ENCODE results near the gene TBC1D2B. TPM values are rescaled to one million over a fixed set of nuclear protein-coding genes. Genes with fewer than 3 reads are reported as not detected.

The TBC1D2B gene
- total RNA-seq, 1 donor from 2014 or later, result 11.7 TPM

GRCh38 chr15:78035861-78036476 lies 41.5 kb downstream of the TBC1D2B start:
- Histone ChIP-seq H3K36me3 (no peaks in the 10 kb centered on the region), H3K27ac (replicated peaks) (peak overlapping the region; percentile 54), H3K9me3 (replicated peaks) (no peaks in the 10 kb centered on the region), H3K4me3 (no peak overlapping the region), H3K27me3 (ENCODE audit: low read depth) (no peaks in the 10 kb centered on the region), H3K4me1 (peaks cover 60% of the 10 kb centered on the region)
- no peak for DNase-seq
- no peak for TF ChIP-seq CTCF (IDR thresholded peaks at IDR 0.05; ENCODE audit: borderline replicate concordance)
- intact Hi-C loops (cut with micrococcal nuclease), result no loop called here

- no peaks in the 10 kb centered on the region for H3K9me3 ChIP-seq (replicated peaks)
- no peak for TF ChIP-seq CTCF (IDR thresholded peaks at IDR 0.05; ENCODE audit: borderline replicate concordance)
- H3K4me1 ChIP-seq, result peaks cover 60% of the 10 kb centered on the region
- no peak overlapping the region for H3K4me3 ChIP-seq
- H3K27ac ChIP-seq (replicated peaks), result peak overlapping the region; percentile 54
- intact Hi-C loops (cut with micrococcal nuclease), result no loop called here
- H3K36me3 ChIP-seq, result no peaks in the 10 kb centered on the region
- no peak for DNase-seq
- H3K27me3 ChIP-seq (ENCODE audit: low read depth), result no peaks in the 10 kb centered on the region
These were observed 42.2 kb downstream of the TBC1D2B start for GRCh38 chr15:78035321-78035751.

- Histone ChIP-seq H3K27me3 (ENCODE audit: low read depth) (no peaks in the 10 kb centered on the region), H3K9me3 (replicated peaks) (no peaks in the 10 kb centered on the region), H3K4me3 (no peak overlapping the region), H3K4me1 (peaks cover 60% of the 10 kb centered on the region), H3K27ac (replicated peaks) (peak overlapping the region; percentile 54), H3K36me3 (peaks cover 3% of the 10 kb centered on the region)
- no peak for TF ChIP-seq CTCF (IDR thresholded peaks at IDR 0.05; ENCODE audit: borderline replicate concordance)
- intact Hi-C loops (cut with micrococcal nuclease), result no loop called here
- DNase-seq, result no peak
These were observed 42.9 kb downstream of the TBC1D2B start for GRCh38 chr15:78034495-78035191.

- TF ChIP-seq CTCF (IDR thresholded peaks at IDR 0.05; ENCODE audit: borderline replicate concordance), result no peak
- Histone ChIP-seq H3K4me1 (peaks cover 55% of the 10 kb centered on the region), H3K27ac (replicated peaks) (no peak overlapping the region), H3K9me3 (replicated peaks) (no peaks in the 10 kb centered on the region), H3K4me3 (no peak overlapping the region), H3K36me3 (peaks cover 10% of the 10 kb centered on the region), H3K27me3 (ENCODE audit: low read depth) (no peaks in the 10 kb centered on the region)
- intact Hi-C loops (cut with micrococcal nuclease), result no loop called here
- no peak for DNase-seq
These were observed 43.6 kb downstream of the TBC1D2B start for GRCh38 chr15:78033864-78034263.

- no peaks in the 10 kb centered on the region for H3K9me3 ChIP-seq (replicated peaks)
- H3K4me3 ChIP-seq, result no peak overlapping the region
- no peak for DNase-seq
- intact Hi-C loops (cut with micrococcal nuclease), result no loop called here
- no peak for TF ChIP-seq CTCF (IDR thresholded peaks at IDR 0.05; ENCODE audit: borderline replicate concordance)
- H3K4me1 ChIP-seq, result peaks cover 43% of the 10 kb centered on the region
- no peak overlapping the region for H3K27ac ChIP-seq (replicated peaks)
- peaks cover 18% of the 10 kb centered on the region for H3K36me3 ChIP-seq
- H3K27me3 ChIP-seq (ENCODE audit: low read depth), result no peaks in the 10 kb centered on the region
These were observed 44.8 kb downstream of the TBC1D2B start for GRCh38 chr15:78032671-78033070.
